Measurements from ENCODE around the gene TIGD7.
"Not testable (repeated sequence)": the region's sequence is repeated elsewhere in the genome, so short reads cannot be mapped to it uniquely, and the experiment has no call there.

Gene TIGD7

DNA sequence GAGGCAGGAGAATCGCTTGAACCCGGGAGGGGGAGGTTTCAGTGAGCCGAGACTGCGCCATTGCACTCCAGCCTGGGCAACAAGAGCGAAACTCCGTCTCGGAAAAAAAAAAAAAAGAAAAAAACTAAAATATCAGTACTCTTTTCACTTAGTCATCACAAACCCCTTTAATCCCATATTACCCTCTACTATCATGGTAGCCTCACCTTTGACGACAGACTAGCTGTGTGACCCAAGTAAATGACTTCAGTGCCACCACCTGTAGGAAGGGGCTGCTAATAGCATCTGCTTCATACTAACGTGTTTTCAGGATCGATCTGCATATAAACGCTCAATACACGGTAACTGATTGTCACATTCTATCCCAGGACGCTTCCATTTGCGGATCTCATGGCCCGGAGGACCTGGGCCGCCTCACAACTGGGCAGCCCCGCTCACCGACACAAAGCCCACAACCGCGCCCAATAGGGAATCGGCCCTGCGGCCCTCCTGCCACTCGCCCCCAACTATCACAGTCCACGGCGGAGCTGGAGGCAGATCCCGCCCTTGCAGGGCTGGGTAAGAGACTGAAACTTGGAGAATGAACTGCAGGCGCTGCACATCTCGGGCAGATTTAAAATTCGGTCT lies 23.0 kb downstream of the TIGD7 start:
- peak; percentile 73 for DNase-seq

DNA sequence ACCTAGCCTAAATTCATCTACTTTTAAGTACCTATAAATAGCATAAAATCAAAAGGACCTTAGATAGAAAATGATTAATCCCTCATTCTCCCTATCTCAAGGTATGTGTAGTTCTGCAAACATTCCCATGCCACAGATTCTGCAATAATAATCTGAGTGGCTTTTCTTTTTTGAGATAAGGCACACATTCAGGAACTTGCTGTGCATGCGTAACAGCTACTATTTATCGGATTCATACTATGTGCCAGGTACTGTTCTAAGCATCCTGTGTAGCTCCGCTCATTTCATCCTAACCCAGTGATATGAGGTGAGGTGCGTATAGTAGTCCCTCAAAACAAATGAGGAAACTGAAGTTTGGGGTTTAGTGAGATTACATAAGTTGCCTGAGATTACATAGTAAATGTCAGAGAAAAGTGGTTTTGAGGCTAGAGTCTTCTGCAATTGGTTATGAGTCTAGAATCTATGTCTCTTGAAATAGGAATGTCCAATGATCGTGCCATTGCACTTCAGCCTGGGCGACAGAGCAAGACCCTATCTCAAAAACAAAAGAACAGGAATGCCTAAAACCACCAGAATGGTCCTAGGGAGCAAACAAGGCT lies 23.9 kb downstream of the TIGD7 start:
- no peak for DNase-seq

DNA sequence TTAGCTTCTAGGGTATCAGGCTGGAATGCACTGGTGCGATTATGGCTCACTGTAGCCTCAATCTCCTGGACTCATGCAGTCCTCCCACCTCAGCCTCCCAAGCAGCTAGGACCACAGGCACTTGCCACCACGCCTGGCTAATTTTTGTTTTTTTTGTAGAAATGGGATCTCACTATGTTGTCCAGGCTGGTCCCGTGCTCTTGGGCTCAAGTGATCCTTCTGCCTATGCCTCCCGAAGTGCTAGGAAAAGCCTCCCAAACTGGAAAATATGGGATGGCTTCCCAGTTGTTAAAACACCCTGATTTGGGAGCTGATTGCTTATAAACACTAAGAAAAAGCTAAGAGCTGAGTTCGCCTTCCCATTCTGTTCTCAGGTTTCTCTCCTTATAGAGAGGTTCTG lies 28.6 kb downstream of the TIGD7 start:
- DNase-seq: no peak

DNA sequence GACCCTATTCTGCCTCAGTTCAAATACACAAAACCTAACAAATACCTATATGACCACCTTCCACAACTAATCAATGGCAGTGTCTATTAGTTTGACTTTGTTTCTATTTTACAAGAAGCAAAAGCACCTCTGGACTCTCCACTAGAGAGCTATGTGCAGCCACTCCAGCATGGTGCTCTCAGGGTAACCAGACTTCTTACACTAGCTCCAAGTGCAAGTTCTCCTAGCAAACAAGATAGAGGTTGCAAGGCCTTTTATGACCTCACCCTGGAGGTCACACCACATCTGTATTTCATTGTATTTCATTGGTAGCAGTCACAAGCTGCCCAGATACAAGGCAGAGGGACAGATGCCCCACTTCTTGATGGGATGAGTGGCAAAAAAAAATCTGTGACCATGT lies 30.3 kb downstream of the TIGD7 start:
- no peak for DNase-seq

DNA sequence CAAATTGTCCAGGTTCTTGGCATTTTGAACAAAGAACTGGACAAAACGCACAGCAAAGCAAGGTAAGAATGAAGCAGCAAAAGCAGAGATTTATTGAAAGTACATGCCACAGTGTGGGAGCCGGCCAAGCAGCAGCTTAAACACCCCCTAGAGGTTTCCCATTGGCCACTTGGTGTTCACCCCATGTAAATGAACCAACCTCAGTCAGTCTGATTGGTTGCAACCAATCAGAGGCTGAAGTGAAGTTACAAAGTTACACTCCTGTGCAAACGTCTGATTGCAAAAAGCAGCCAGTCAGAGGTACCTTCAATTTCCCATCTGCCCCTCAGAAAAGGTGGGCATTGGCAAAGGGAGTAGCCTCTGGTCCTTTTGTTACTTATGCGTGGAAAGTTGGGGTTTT lies 30.7 kb downstream of the TIGD7 start:
- DNase-seq: no peak

DNA sequence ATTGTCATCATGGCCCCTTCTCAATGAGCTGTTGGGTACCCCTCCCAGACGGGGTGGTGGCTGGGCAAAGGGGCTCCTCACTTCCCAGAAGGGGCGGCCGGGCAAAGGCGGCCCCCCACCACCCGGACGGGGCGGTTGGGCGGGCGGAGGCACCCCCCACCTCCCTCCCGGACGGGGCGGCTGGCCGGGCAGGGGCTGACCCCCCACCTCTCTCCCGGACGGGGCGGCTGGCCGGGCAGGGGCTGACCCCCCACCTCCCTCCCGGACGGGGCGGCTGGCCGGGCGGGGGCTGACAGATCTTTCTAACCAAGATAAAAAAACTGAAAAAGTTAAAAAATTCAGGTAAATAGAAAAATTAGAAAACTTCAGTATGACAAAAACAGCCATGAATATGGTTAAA lies 33.9 kb downstream of the TIGD7 start:
- DNase-seq: not testable (repeated sequence)

DNA sequence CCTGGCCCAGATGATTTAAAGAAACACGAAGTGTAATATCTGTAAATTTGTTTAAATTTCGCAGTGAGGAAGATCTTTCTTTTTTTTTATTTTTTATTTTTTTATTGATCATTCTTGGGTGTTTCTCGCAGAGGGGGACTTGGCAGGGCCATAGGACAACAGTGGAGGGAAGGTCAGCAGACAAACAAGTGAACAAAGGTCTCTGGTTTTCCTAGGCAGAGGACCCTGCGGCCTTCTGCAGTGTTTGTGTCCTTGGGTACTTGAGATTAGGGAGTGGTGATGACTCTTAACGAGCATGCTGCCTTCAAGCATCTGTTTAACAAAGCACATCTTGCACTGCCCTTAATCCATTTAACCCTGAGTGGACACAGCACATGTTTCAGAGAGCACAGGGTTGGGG lies 34.5 kb downstream of the TIGD7 start:
- not testable (repeated sequence) for DNase-seq

DNA sequence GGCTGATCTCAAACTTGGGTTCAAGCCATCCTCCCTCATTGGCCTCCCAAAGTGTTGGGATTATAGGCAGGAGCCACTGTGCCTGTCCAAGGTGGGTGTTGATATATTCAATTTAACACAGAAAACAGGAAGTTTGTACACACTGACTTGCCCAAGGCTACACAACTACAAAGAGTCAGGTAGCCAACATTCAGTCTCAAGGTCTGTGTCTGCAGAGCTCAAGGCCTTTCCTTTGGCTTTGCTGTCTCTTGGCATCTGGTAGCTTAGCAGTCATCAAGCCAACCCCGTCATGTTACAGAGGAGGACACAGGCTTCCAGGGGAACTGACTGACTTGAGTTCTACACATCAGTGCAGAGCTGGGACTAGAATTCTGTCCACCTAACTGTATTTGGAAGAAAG lies 36.9 kb downstream of the TIGD7 start:
- no peak for DNase-seq

DNA sequence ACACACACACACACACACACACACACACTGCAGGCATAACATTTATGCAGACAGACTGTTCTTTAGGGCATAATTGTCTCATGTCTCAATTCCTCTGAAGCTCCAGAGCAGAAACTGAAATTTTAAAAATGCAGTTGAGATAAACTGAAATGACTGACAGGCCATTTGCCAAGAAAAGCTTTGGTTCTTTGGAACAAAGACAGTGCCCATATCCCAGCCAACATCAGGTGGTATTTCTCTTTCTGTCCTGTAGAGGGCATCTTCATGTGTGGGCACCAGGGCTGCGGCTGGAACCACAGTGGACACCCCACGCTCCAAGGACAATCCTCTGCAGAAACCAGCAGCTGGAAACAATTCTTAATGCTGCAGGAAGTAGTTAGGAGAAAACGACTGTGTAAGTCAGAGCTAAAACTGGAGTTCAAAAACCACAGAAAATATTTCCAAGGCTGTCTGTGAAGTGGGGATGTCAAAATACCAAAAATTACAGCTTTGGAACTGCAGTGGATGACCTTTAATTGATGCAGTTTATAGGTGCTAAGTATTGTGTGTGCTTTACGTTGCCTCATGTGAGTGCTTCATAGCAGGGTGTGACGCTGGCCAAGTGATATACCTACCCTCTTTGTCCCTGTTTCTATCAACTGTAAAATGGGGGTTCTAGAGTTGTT lies 38.2 kb downstream of the TIGD7 start:
- DNase-seq: no peak

DNA sequence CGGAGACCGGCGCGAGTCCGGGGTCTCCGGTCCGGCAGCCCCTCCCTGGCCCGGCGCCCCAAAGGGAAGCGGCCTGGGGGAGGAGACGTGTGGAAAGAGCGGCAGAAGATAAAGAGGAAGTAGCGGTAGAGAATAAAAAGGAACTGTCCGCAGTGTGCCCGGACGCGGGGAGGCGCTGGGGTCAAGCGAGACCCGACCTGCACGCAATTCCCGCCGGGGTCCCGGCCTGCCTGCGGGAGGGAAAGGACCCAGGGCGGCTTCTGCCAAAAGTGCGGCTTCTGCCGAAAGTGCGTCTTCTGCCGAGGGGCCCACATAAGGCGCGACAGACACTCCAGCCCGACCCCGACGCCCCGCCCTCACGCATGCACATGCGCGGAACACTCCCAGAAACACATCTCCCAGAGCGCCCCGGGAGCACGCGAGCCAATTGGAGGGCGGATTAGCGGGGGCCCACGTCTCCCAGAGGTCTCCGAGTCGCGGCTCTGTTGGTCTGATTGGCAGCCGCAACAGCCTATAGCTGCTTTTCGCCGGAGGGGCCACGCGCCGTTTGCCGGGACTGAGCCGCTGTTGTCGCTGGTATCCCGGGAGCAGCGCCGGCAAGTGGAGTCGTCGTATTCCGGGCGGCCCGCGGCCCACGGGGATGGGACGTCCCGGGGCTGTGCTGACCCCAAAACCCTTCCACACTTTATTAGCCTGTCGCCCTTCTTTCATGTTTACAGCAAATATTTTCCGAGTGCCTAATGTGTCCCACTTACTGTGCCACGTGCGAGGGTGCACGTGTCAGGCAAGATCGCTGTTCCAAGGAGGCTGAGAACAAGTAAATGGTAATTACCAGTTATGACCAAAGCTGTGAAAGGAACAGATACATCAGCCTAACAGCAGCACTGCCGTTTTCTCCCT lies 40.8 kb downstream of the TIGD7 start:
- DNase-seq: peak; percentile 95

DNA sequence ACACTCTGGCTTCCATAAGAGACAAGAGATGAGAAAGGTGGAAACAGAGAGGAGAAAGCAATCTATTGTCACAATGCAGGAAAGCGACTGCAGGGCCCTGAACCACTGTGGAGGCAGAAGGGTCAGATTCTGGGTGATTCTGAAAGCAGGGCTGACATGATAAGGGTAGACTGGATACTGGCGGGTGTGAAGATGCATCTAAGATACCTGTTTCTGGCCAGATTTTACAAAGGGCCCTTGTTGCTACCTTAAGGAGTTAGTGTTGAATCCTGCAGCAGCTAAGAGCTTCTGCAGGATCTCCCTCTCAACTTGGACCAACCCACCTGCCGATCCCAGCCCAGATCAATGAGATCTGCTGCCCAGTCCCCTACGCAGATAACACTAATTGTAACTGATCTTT lies 42.7 kb downstream of the TIGD7 start:
- no peak for DNase-seq

DNA sequence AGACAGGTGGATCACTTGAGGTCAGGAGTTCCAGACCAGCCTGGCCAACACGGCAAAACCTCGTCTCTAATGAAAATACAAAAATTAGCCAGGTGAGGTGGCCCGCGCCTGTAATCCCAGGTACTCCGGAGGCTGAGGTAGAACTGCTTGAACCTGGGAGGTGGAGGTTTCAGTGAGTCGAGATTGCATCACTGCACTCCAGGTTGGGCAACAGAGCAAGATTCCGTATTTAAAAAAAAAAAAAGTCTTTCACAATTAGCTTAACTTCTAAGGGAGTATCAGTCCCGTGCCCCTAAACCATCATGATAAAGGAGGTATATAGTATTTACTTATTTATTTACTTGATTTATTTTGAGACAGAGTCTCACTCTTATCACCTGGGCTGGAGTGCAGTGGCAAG lies 45.4 kb downstream of the TIGD7 start:
- no peak for DNase-seq

DNA sequence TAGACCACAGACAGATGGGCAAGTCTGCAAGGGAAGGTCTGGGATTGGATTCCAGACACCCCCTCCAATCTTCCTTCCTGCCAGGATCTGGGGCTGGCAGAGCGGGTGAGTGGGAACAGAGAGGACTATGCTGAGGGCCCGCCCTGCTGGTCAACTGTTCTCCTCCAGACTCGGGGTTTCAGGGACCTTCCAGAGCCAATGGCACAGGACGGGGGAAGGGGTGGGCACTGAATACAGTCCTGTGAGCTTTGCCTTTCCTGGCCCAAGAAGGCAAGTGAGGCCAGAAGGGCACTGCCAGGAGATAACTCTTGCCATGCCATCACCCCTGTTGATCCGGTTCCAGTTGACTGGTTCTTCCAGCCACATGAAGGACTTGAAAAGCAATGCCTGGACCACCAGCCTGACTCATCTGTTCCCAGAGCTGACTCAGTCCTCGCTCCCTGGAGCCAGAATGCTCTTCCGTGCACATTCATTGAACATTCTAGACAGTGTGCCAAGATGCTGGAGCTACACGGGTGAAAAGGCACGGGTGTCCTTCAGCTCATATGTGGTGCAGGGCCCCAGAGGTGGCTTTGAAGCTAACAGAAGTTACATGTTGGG lies 48.3 kb downstream of the TIGD7 start:
- DNase-seq: no peak

DNA sequence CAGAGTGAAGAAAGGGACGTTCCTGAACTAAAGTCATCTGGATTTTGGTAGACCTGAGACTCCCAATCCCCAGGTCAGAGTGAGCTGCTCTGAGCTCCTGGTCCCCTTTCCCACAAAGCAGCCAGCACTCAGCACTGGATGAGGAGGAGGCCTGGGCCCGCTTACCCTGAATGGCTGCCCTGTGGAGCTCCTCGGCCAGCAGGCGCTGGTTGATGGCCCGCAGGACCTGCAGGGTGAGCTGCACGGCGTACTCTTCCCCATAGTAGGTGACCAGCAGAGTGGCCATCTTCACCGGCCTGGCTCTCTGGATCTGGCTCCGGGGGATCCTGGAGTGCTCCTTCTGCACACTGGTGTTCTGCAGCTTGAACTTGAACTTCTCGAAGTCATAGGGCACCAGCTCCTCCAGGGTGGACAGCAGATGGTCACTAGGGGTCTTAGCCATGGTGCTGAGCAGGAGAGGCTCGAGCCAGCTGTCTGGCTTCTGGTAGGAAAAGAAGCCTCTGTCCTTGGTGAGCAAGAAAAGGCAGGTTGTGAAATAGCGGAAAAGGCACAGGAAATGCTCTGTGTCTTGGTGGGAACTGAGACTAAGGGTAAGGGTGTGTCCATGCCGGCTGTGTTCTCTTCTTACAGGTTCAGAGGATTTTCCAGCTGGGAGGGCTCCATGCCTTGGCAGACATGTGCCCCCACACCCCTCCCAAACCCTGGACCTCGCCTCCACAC lies 48.9 kb downstream of the TIGD7 start, which contains the start of gene MEFV:
Gene MEFV, minus strand, starts transcription at position 488 of the 720 bp plus-strand sequence. Its CDS starts 46 bp downstream, at position 442.
- no peak for DNase-seq

DNA sequence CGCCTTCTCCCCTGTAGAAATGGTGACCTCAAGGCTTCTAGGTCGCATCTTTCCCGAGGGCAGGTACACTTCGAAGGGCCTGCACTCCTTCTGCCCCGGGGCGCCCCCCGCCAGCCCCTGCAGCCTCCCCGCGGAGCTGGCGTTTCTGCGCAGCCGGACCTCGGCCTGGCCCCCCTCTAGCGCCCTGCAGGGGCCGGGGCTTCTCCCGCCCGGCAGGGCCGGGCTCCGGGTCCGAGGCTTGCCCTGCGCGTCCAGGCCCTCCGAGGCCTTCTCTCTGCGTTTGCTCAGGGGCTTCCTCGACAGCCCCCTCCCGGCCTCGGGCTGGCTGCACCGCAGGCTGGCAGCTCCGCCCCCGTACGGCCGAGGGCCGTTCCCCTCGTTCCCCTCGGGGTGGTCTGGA lies 50.9 kb downstream of the TIGD7 start:
- DNase-seq: no peak

DNA sequence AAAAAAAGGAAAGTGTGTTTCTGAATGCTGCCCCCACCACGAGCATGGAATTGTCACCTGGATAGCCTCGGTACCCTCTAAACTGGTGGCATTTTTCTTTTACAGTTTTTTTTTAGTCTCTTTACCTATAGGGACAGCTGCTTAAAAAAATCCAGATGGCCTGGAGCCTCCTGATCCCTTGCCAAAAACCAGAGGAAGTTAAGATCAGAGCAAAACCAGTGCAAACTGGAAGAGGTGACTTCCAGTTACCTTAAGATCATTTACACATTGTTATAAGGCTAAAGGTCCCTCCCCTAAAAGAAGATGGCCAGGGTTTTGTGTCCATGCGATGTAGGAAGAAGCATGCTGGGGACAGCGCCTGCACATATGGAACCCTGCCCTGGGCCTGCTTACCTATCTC lies 52.3 kb downstream of the TIGD7 start:
- DNase-seq: no peak

DNA sequence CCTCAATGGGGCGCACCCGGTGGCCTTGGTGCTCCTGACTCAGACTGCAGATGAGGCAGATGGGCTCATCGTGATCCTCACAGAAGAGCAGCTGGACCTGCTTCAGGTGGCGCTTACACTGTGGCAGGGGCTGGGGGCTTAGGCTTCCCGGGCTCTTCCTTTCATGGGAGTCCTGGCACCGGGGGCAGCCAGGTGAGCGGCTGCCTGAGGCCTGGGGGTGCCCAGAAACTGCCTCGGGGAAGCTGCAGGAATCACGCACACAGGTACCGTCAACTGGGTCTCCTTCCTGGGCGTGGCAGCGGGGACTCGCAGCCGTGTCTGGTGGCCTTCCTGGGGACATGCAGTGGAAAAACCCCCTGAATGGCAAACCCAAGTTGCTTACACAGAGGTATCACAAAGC lies 55.8 kb downstream of the TIGD7 start:
- no peak for DNase-seq

DNA sequence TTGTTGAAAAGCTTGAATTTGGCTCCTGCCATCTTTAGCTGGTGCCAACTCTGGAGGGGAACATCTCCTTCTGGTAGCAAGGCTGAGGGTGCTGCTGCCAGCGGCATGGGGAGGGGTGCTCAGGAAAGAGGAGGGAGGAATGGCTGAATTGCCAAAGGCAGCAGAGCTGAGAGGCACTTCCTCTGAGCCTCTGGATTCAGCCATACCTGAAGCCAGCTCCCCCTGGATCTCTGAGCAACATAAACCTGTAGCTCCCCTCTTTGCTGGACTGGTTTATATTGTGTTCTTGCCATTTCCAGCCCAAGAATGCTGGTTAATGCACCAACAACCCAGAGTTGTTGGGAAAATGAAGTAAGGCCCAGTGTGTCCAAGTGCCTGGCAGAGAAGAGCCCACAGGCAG lies 56.2 kb downstream of the TIGD7 start:
- no peak for DNase-seq

Measured in DMS79 (cell line).